GM06990 (cell line): ENCODE data around the gene NFAM1.

Experiments
- DNase-seq: peaks from one replicate; pipeline ENCODE4 v3.0.0-alpha.2; 2011; ENCODE audit not compliant: insufficient read length; ENCODE audit errors: extremely low read depth
- H3K27me3 ChIP-seq: replicated peaks from 2 replicates; pipeline ENCODE4 v1.6.0; 2011; ENCODE audit warnings: low read length; ENCODE audit not compliant: control insufficient read depth, insufficient read depth
- H3K36me3 ChIP-seq: 2 replicates; pipeline ENCODE4 v1.5.1; 2011; ENCODE audit warnings: low read length; ENCODE audit not compliant: control insufficient read depth, insufficient read depth
- H3K4me3 ChIP-seq: replicated peaks from 2 replicates; pipeline ENCODE4 v1.5.1; 2011; ENCODE audit warnings: low read depth, mild to moderate bottlenecking, control low read depth, low read length
- CTCF ChIP-seq: IDR thresholded peaks from 2 replicates; pipeline ENCODE4 v1.5.1; 2011; ENCODE audit warnings: low read length, control low read depth, mild to moderate bottlenecking, inconsistent platforms; ENCODE audit not compliant: insufficient read depth, poor library complexity, severe bottlenecking

NFAM1 gene

GRCh38 chr22:42342426-42343120, 89.6 kb downstream of the NFAM1 start:
- Histone ChIP-seq H3K4me3 (no peak overlapping the region), H3K27me3 (peaks cover 1% of the 10 kb centered on the region; the same call in 1 of the 2 replicates), H3K36me3 (no peaks in the 10 kb centered on the region)
- no peak for DNase-seq
- no peak for TF ChIP-seq CTCF

- peaks cover 1% of the 10 kb centered on the region; the same call in 1 of the 2 replicates for H3K27me3 ChIP-seq
- H3K4me3 ChIP-seq: no peak overlapping the region
- no peaks in the 10 kb centered on the region for H3K36me3 ChIP-seq
- TF ChIP-seq CTCF: no peak
- no peak for DNase-seq
These were observed 90.4 kb downstream of the NFAM1 start for GRCh38 chr22:42341779-42342178.

- H3K27me3 ChIP-seq: peaks cover 1% of the 10 kb centered on the region; the same call in 1 of the 2 replicates
- no peak for DNase-seq
- H3K4me3 ChIP-seq: no peak overlapping the region
- H3K36me3 ChIP-seq: no peaks in the 10 kb centered on the region
- TF ChIP-seq CTCF: no peak
These were observed 91.3 kb downstream of the NFAM1 start for GRCh38 chr22:42340829-42341383.

GRCh38 chr22:42340150-42340549, 92.1 kb downstream of the NFAM1 start:
- Histone ChIP-seq H3K4me3 (no peak overlapping the region), H3K27me3 (peaks cover 1% of the 10 kb centered on the region; the same call in 1 of the 2 replicates), H3K36me3 (no peaks in the 10 kb centered on the region)
- no peak for DNase-seq
- TF ChIP-seq CTCF: no peak

- DNase-seq: no peak
- Histone ChIP-seq H3K36me3 (no peaks in the 10 kb centered on the region), H3K27me3 (peaks cover 1% of the 10 kb centered on the region; the same call in 1 of the 2 replicates), H3K4me3 (no peak overlapping the region)
- TF ChIP-seq CTCF: no peak
These were observed 93.7 kb downstream of the NFAM1 start for GRCh38 chr22:42338479-42338878.
